GM21447 (cell line): ENCODE measurements around the gene INVS.

Experiments
- ATAC-seq: cut with Tn5 transposase; IDR thresholded peaks from one replicate; pipeline ENCODE4 v1.9.1; 2021; ENCODE audit not compliant: unreplicated experiment

INVS gene

GRCh38 chr9:100240512-100240911 is 141.5 kb downstream of the INVS start:
- no peak for ATAC-seq

GRCh38 chr9:100267211-100267610 is 168.2 kb downstream of the INVS start:
- no peak for ATAC-seq

GRCh38 chr9:100268271-100268670 is 169.2 kb downstream of the INVS start:
- ATAC-seq: no peak

- no peak for ATAC-seq
These were observed 170.6 kb downstream of the INVS start for GRCh38 chr9:100269656-100270055.

GRCh38 chr9:100277166-100277979 is 178.3 kb downstream of the INVS start:
- no peak for ATAC-seq

GRCh38 chr9:100281066-100281465 is 182.0 kb downstream of the INVS start:
- no peak for ATAC-seq

GRCh38 chr9:100281676-100282387 is 182.8 kb downstream of the INVS start:
- no peak for ATAC-seq

GRCh38 chr9:100282388-100282719 is 183.3 kb downstream of the INVS start:
- ATAC-seq: no peak

GRCh38 chr9:100284247-100284646 is 185.2 kb downstream of the INVS start:
- no peak for ATAC-seq

- no peak for ATAC-seq
These were observed 186.0 kb downstream of the INVS start for GRCh38 chr9:100285080-100285479.

GRCh38 chr9:100285601-100286000 is 186.6 kb downstream of the INVS start:
- ATAC-seq: no peak

- ATAC-seq: no peak
These were observed 187.2 kb downstream of the INVS start for GRCh38 chr9:100286257-100286656.

GRCh38 chr9:100287186-100287585 is 188.1 kb downstream of the INVS start:
- no peak for ATAC-seq

GRCh38 chr9:100290714-100291113 is 191.7 kb downstream of the INVS start:
- no peak for ATAC-seq

GRCh38 chr9:100292414-100292813 is 193.4 kb downstream of the INVS start:
- no peak for ATAC-seq

- no peak for ATAC-seq
These were observed 195.3 kb downstream of the INVS start for GRCh38 chr9:100294341-100294740.

- ATAC-seq: no peak
These were observed 195.8 kb downstream of the INVS start for GRCh38 chr9:100294806-100295205.

GRCh38 chr9:100295240-100295639 is 196.2 kb downstream of the INVS start:
- ATAC-seq: no peak

- ATAC-seq: no peak
These were observed 197.4 kb downstream of the INVS start for GRCh38 chr9:100296407-100296806.

- ATAC-seq: no peak
These were observed 199.3 kb downstream of the INVS start for GRCh38 chr9:100298378-100298777.

GRCh38 chr9:100303747-100304146 is 204.7 kb downstream of the INVS start:
- ATAC-seq: no peak

GRCh38 chr9:100306283-100306682 is 207.2 kb downstream of the INVS start:
- ATAC-seq: no peak

- no peak for ATAC-seq
These were observed 208.0 kb downstream of the INVS start for GRCh38 chr9:100307080-100307479.
